ENCODE results near the gene TRIM45. TPM values are rescaled to one million over a fixed set of nuclear protein-coding genes. Genes with fewer than 3 reads are reported as not detected.

The TRIM45 gene
- total RNA-seq, 2 donors from 2014 or later: 1.5 to 7.1 TPM

DNA sequence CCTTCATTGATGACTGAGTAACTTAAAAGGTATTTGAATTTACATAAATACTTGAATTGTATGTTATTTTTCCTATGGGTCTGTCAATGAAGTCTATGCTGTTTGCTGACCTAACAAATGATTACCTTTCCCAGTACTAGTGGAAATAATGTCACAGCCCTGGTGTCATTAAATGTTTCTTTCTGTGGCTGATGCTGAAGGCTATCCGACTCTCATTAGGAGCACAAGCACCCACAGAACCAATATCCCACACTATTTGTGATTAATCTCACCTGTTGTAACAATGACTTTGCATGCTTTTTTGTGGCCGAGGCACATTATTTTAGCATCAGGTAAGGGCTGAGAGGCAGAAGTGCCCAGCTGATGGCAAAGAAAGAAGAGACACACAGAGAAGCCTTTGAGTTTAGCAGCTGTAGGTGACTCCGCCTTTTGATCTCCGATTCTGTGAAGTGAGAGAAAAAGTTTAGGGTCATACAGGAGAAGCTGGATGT, 25.8 kb upstream of the TRIM45 start:
- Histone ChIP-seq H3K27ac (no peak overlapping the region), H3K4me1 (ENCODE audit: control insufficient read depth in 1 of 2, low read depth in 2 of 2) (no peaks in the 10 kb centered on the region), H3K4me3 (no peak overlapping the region), H3K27me3 (replicated peaks; ENCODE audit: insufficient read depth) (no peaks in the 10 kb centered on the region), H3K9me3 (no peaks in the 10 kb centered on the region), H3K36me3 (no peaks in the 10 kb centered on the region)
- TF ChIP-seq, protein P1, sequence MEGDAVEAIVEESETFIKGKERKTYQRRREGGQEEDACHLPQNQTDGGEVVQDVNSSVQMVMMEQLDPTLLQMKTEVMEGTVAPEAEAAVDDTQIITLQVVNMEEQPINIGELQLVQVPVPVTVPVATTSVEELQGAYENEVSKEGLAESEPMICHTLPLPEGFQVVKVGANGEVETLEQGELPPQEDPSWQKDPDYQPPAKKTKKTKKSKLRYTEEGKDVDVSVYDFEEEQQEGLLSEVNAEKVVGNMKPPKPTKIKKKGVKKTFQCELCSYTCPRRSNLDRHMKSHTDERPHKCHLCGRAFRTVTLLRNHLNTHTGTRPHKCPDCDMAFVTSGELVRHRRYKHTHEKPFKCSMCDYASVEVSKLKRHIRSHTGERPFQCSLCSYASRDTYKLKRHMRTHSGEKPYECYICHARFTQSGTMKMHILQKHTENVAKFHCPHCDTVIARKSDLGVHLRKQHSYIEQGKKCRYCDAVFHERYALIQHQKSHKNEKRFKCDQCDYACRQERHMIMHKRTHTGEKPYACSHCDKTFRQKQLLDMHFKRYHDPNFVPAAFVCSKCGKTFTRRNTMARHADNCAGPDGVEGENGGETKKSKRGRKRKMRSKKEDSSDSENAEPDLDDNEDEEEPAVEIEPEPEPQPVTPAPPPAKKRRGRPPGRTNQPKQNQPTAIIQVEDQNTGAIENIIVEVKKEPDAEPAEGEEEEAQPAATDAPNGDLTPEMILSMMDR (IDR thresholded peaks at IDR 0.05): no peak
- ATAC-seq (ENCODE audit: insufficient number of reproducible peaks, low FRiP score, low read depth) (no peak), DNase-seq (ENCODE audit: low spot score) (no peak)

DNA sequence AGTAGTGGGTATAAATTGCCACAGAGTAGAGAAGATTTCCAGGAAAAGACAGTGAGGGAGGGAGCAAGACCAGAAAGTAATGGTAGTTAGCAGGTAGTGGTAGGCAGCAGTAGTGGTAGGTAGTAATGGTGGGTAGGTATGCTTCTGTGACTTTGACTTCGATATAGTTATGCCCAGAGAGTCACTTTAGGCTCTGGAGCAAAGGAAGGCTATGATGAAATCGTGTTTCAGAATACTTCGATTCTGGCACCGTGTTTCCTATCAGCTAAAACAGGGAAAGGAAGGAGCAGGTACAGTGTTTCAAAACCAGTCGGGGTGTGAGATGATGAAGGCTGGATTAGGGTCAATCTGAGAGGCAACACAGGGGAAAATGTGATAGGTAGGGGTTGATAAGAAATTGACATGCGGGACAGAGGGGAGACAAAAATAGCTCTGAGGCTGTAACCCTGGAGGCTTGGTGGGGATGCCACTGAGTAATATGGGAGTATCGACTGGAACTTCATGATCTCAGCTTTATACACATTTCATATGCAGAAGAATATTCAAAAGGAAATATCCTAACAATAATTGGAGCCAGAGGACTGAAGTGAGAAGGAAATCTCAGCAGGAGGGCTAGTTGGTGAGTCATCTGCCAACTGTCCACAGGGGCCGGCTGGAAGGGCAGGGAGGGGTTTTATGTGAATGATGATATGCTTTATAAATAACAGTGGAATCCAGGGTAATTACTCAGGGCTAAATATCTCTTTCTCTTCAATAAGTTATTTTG, 25.2 kb upstream of the TRIM45 start:
- Histone ChIP-seq H3K4me1 (ENCODE audit: control insufficient read depth in 1 of 2, low read depth in 2 of 2) (no peaks in the 10 kb centered on the region), H3K36me3 (no peaks in the 10 kb centered on the region), H3K4me3 (no peak overlapping the region), H3K9me3 (no peaks in the 10 kb centered on the region), H3K27ac (no peak overlapping the region), H3K27me3 (replicated peaks; ENCODE audit: insufficient read depth) (no peaks in the 10 kb centered on the region)
- TF ChIP-seq, protein P1 (IDR thresholded peaks at IDR 0.05): no peak
- ATAC-seq (ENCODE audit: insufficient number of reproducible peaks, low FRiP score, low read depth) (no peak), DNase-seq (ENCODE audit: low spot score) (no peak)

DNA sequence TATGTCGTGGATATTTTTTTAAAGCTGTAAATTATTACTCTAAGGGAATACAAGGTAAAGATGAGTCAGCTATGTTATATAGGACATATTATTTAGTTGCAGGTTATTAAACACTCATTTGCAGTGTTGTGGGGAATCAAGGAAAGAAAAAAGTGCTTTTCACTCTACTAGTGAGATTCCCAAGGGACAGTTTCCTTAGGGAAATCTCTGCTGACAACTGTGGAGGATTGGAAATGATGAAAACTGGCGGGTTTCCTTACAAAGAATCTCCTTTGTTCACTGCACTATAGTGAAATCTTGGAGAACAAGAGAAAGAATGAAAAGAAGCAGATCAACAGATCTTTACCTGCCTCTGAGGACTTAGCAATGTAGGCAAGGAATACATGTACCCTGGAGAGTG, 24.5 kb upstream of the TRIM45 start:
- Histone ChIP-seq H3K27ac (no peak overlapping the region), H3K27me3 (replicated peaks; ENCODE audit: insufficient read depth) (no peaks in the 10 kb centered on the region), H3K9me3 (no peaks in the 10 kb centered on the region), H3K36me3 (no peaks in the 10 kb centered on the region), H3K4me3 (no peak overlapping the region), H3K4me1 (ENCODE audit: control insufficient read depth in 1 of 2, low read depth in 2 of 2) (no peaks in the 10 kb centered on the region)
- ATAC-seq (ENCODE audit: insufficient number of reproducible peaks, low FRiP score, low read depth): no peak
- no peak for DNase-seq (ENCODE audit: low spot score)
- TF ChIP-seq, protein P1 (IDR thresholded peaks at IDR 0.05): no peak

DNA sequence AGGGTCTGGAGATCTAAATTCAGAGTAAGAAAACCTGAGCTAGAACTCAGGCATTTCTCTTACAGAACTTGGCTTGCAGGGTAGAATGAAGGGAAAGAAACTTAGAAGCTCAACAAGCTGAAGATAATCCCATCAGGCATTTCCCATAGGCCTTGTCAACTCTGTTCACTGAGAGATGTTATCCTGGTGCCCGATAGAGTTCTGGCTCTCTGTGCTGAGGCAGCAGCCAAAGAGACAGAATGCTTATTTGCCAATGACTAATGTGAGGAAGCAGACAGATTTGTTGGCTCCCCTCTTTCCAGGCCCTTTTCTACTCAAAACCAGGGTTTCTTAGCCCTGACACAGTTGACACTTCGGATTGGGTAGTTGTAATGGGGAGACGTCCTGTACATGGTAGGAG, 22.3 kb upstream of the TRIM45 start:
- Histone ChIP-seq H3K9me3 (no peaks in the 10 kb centered on the region), H3K27ac (no peak overlapping the region), H3K4me3 (no peak overlapping the region), H3K4me1 (ENCODE audit: control insufficient read depth in 1 of 2, low read depth in 2 of 2) (no peaks in the 10 kb centered on the region), H3K27me3 (replicated peaks; ENCODE audit: insufficient read depth) (no peaks in the 10 kb centered on the region), H3K36me3 (no peaks in the 10 kb centered on the region)
- DNase-seq (ENCODE audit: low spot score) (no peak), ATAC-seq (ENCODE audit: insufficient number of reproducible peaks, low FRiP score, low read depth) (no peak)
- TF ChIP-seq, protein P1 (IDR thresholded peaks at IDR 0.05): no peak

DNA sequence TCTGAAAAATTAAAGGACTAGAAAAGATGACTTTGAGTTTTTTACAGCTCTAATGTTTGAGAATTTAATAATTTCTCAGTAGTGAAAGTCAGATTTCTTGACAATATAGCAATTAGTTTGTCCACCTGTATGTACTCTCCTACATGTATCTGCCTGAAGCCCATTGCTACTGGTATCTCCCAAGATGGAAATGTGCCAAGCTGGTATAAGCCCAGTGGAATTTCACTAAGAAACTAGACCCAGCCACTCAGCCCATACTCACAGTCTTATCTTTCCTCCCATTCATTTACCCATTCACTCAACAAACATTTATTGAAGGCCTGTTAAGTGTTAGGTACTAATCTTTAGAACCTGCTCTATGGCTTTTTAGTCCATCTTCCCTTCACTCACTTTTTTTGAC, 21.6 kb upstream of the TRIM45 start:
- ATAC-seq (ENCODE audit: insufficient number of reproducible peaks, low FRiP score, low read depth): no peak
- Histone ChIP-seq H3K4me1 (ENCODE audit: control insufficient read depth in 1 of 2, low read depth in 2 of 2) (no peaks in the 10 kb centered on the region), H3K36me3 (no peaks in the 10 kb centered on the region), H3K27ac (no peak overlapping the region), H3K4me3 (no peak overlapping the region), H3K9me3 (no peaks in the 10 kb centered on the region), H3K27me3 (replicated peaks; ENCODE audit: insufficient read depth) (no peaks in the 10 kb centered on the region)
- no peak for DNase-seq (ENCODE audit: low spot score)
- TF ChIP-seq, protein P1 (IDR thresholded peaks at IDR 0.05): no peak
